Heart left ventricle (tissue), 13 donors: Measurements from ENCODE around the gene GALNTL6.

Experiments used
- CTCF ChIP-seq, 12 donors: fragments of 200-600 bp; sonication (generic) in 4 of 12; IDR thresholded peaks; one replicate each; pipeline versions ENCODE4 v1.5.0 to v1.8.0; 2018 to 2022; ENCODE audit warnings: antibody characterized with exemption in 12 of 12, mild to moderate bottlenecking in 5 of 12
- POLR2A ChIP-seq, 2 donors: fragments of 450-650 bp; IDR thresholded peaks; one replicate each; pipeline ENCODE4 v1.6.1; 2017; ENCODE audit warnings: antibody characterized with exemption in 2 of 2, mild to moderate bottlenecking in 2 of 2, moderate library complexity in 2 of 2
- donor health status: ischemic (EF 13 %, LVEDD 7.1; RV severe dilation, severe dysfunction).
- donor health status: DM: no; HTN: yes; CAD: no.
- donor health status: DM: no; HTN: no; CAD: no.
- donor health status: ischemic (EF 25% LVEDD 6.9; RV normal size, moderate dysfunction).
- donor health status: ischemic (EF 25% LVEDD 5.7; RV mildly dilated, moderate dysfunction).
- donor health status: ischemic (EF 35%, LVEDD 5.7; RV mildly dilated, moderate dysfunction).
- donor health status: nonischemic (EF 11% LVEDD 7.7; RV severe dilation, severe dysfunction).
- donor health status: DM: yes; HTN: yes; CAD: no.
- donor health status: PGD.
- donor health status: ischemic (EF 29% LVEDD 5.4; RV normal size, mild dysfunction).
- donor health status: nonischemic (EF 23%, LVEDD 6.1; RV moderate dilation, normal function).

GRCh38 chr4:173088144-173088543, 1274.9 kb downstream of the GALNTL6 start:
- TF ChIP-seq CTCF (IDR thresholded peaks at IDR 0.05) (no peak), POLR2A (IDR thresholded peaks at IDR 0.05) (no peak)
